ENCODE measurements around the gene EPB41L4B.

Gene EPB41L4B

GRCh38 chr9:109320331-109320741, 523 bp downstream of the EPB41L4B start:
- DNase-seq (ENCODE audit: low read depth, low spot score) = no peak

- no peak for DNase-seq (ENCODE audit: low read depth, low spot score)
These were observed 1.1 kb downstream of the EPB41L4B start for GRCh38 chr9:109319626-109320241.

- no peak for DNase-seq (ENCODE audit: low read depth, low spot score)
These were observed 1.7 kb downstream of the EPB41L4B start for GRCh38 chr9:109319017-109319625.

- DNase-seq (ENCODE audit: low read depth, low spot score) = no peak
These were observed 2.7 kb downstream of the EPB41L4B start for GRCh38 chr9:109317979-109318741.

GRCh38 chr9:109317311-109317978, 3.4 kb downstream of the EPB41L4B start:
- no peak for DNase-seq (ENCODE audit: low read depth, low spot score)

GRCh38 chr9:109316207-109316640, 4.6 kb downstream of the EPB41L4B start:
- no peak for DNase-seq (ENCODE audit: low read depth, low spot score)

- no peak for DNase-seq (ENCODE audit: low read depth, low spot score)
These were observed 5.2 kb downstream of the EPB41L4B start for GRCh38 chr9:109315480-109316206.

- no peak for DNase-seq (ENCODE audit: low read depth, low spot score)
These were observed 6.8 kb downstream of the EPB41L4B start for GRCh38 chr9:109314011-109314531.

GRCh38 chr9:109313351-109313750, 7.5 kb downstream of the EPB41L4B start:
- DNase-seq (ENCODE audit: low read depth, low spot score) = no peak

GRCh38 chr9:109312783-109313182, 8.1 kb downstream of the EPB41L4B start:
- no peak for DNase-seq (ENCODE audit: low read depth, low spot score)

GRCh38 chr9:109311731-109312130, 9.1 kb downstream of the EPB41L4B start:
- DNase-seq (ENCODE audit: low read depth, low spot score) = no peak

GRCh38 chr9:109311286-109311685, 9.6 kb downstream of the EPB41L4B start:
- no peak for DNase-seq (ENCODE audit: low read depth, low spot score)

GRCh38 chr9:109310486-109310901, 10.4 kb downstream of the EPB41L4B start:
- no peak for DNase-seq (ENCODE audit: low read depth, low spot score)

- no peak for DNase-seq (ENCODE audit: low read depth, low spot score)
These were observed 11.6 kb downstream of the EPB41L4B start for GRCh38 chr9:109309282-109309681.

- DNase-seq (ENCODE audit: low read depth, low spot score) = no peak
These were observed 13.2 kb downstream of the EPB41L4B start for GRCh38 chr9:109307380-109308240.

GRCh38 chr9:109305801-109306200, 15.1 kb downstream of the EPB41L4B start:
- DNase-seq (ENCODE audit: low read depth, low spot score) = no peak

- DNase-seq (ENCODE audit: low read depth, low spot score) = no peak
These were observed 16.5 kb downstream of the EPB41L4B start for GRCh38 chr9:109304347-109304746.

GRCh38 chr9:109303900-109304299, 17.0 kb downstream of the EPB41L4B start:
- no peak for DNase-seq (ENCODE audit: low read depth, low spot score)

GRCh38 chr9:109302606-109303005, 18.3 kb downstream of the EPB41L4B start:
- DNase-seq (ENCODE audit: low read depth, low spot score) = no peak

- DNase-seq (ENCODE audit: low read depth, low spot score) = no peak
These were observed 19.8 kb downstream of the EPB41L4B start for GRCh38 chr9:109301012-109301411.
